Heart left ventricle (tissue), 13 donors: Measurements from ENCODE around the gene FPR1.

ENCODE experiments used
- POLR2A ChIP-seq, 2 donors: fragments of 450-650 bp; IDR thresholded peaks; one replicate each; pipeline ENCODE4 v1.6.1; 2017; ENCODE audit warnings: antibody characterized with exemption in 2 of 2, mild to moderate bottlenecking in 2 of 2, moderate library complexity in 2 of 2
- TF ChIP-seq, protein P1 (sequence below), 12 donors: fragments of 200-600 bp; sonication (generic) in 4 of 12; IDR thresholded peaks; one replicate each; pipeline versions ENCODE4 v1.5.0 to v1.8.0; 2018 to 2022; ENCODE audit warnings: antibody characterized with exemption in 12 of 12, mild to moderate bottlenecking in 5 of 12
- donor health status: ischemic (EF 13 %, LVEDD 7.1; RV severe dilation, severe dysfunction).
- donor health status: DM: no; HTN: yes; CAD: no.
- donor health status: DM: no; HTN: no; CAD: no.
- donor health status: ischemic (EF 25% LVEDD 6.9; RV normal size, moderate dysfunction).
- donor health status: ischemic (EF 25% LVEDD 5.7; RV mildly dilated, moderate dysfunction).
- donor health status: ischemic (EF 35%, LVEDD 5.7; RV mildly dilated, moderate dysfunction).
- donor health status: nonischemic (EF 11% LVEDD 7.7; RV severe dilation, severe dysfunction).
- donor health status: DM: yes; HTN: yes; CAD: no.
- donor health status: PGD.
- donor health status: ischemic (EF 29% LVEDD 5.4; RV normal size, mild dysfunction).
- donor health status: nonischemic (EF 23%, LVEDD 6.1; RV moderate dilation, normal function).

DNA sequence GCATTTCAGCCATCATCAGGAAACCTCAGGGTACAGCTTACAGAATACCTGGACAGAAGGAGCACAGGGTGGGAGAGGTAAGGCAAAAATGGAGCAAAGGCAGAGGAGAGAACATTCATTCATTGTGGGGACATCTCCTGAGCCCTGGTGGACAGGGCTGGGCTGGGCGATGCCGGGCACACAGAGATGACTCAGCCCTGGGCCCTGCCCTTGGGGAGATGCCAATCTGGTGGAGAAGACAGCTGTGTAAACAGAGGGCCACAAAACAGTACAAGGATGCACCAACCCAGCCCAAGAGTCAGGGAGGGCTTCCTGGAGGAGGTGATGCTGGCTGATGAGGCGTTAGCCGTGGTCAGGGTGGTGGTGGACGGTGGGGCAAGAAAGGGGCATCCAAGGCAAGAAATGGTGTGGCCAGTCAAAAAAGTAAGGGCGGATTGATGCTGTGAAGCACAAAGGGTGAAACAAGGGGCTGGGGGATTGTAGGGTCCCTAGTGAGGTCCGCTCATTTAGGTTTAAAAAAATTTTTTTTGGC is 24.3 kb downstream of the FPR1 start:
- no peak for TF ChIP-seq POLR2A (IDR thresholded peaks at IDR 0.05)
- TF ChIP-seq, protein P1, sequence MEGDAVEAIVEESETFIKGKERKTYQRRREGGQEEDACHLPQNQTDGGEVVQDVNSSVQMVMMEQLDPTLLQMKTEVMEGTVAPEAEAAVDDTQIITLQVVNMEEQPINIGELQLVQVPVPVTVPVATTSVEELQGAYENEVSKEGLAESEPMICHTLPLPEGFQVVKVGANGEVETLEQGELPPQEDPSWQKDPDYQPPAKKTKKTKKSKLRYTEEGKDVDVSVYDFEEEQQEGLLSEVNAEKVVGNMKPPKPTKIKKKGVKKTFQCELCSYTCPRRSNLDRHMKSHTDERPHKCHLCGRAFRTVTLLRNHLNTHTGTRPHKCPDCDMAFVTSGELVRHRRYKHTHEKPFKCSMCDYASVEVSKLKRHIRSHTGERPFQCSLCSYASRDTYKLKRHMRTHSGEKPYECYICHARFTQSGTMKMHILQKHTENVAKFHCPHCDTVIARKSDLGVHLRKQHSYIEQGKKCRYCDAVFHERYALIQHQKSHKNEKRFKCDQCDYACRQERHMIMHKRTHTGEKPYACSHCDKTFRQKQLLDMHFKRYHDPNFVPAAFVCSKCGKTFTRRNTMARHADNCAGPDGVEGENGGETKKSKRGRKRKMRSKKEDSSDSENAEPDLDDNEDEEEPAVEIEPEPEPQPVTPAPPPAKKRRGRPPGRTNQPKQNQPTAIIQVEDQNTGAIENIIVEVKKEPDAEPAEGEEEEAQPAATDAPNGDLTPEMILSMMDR (IDR thresholded peaks at IDR 0.05), result no peak
